Upper lobe of left lung (tissue), 4 donors: ENCODE data around the gene MVK.

Source experiments
- POLR2A ChIP-seq, 4 donors: fragments of 450-650 bp; IDR thresholded peaks; one replicate each; pipeline ENCODE4 v1.5.1; 2016 to 2017; ENCODE audit warnings: antibody characterized with exemption in 4 of 4, mild to moderate bottlenecking in 2 of 4
- TF ChIP-seq, protein P1 (sequence below), 6 experiments: fragments of 450-650 bp in 4 of 6; fragments of 200-600 bp in 2 of 6; sonication (generic) in 2 of 6; IDR thresholded peaks; one replicate each; pipeline ENCODE4 v1.5.1; 2016 to 2019; ENCODE audit warnings: antibody characterized with exemption in 6 of 6

DNA sequence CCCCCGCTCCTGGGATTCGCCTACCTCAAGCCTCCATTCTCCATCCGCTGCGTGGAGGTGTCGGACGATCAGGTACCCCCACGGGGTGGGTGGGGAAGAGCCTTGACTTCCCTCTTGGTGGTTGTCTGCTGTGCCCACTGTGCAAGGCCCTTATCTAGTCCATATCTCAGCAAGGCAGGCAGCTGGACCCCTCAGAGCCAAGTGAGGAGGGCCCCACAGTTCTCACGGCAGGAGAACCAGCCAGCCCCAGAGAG lies 40.2 kb upstream of the MVK start:
- TF ChIP-seq, protein P1, sequence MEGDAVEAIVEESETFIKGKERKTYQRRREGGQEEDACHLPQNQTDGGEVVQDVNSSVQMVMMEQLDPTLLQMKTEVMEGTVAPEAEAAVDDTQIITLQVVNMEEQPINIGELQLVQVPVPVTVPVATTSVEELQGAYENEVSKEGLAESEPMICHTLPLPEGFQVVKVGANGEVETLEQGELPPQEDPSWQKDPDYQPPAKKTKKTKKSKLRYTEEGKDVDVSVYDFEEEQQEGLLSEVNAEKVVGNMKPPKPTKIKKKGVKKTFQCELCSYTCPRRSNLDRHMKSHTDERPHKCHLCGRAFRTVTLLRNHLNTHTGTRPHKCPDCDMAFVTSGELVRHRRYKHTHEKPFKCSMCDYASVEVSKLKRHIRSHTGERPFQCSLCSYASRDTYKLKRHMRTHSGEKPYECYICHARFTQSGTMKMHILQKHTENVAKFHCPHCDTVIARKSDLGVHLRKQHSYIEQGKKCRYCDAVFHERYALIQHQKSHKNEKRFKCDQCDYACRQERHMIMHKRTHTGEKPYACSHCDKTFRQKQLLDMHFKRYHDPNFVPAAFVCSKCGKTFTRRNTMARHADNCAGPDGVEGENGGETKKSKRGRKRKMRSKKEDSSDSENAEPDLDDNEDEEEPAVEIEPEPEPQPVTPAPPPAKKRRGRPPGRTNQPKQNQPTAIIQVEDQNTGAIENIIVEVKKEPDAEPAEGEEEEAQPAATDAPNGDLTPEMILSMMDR (IDR thresholded peaks at IDR 0.05): no peak
- no peak for TF ChIP-seq POLR2A (IDR thresholded peaks at IDR 0.05)
